ENCODE measurements around the gene AKAP11.

GRCh38 chr13:42298392-42298791 is 26.4 kb downstream of the AKAP11 start:
- TF ChIP-seq ELF1 (tag; IDR thresholded peaks at IDR 0.05) (no peak), SRF (CRISPR knock-in tag; IDR thresholded peaks at IDR 0.05) (no peak), MTA3 (IDR thresholded peaks at IDR 0.05; ENCODE audit: borderline replicate concordance) (no peak), HLTF (IDR thresholded peaks at IDR 0.05) (no peak)
- TF ChIP-seq, protein P1, sequence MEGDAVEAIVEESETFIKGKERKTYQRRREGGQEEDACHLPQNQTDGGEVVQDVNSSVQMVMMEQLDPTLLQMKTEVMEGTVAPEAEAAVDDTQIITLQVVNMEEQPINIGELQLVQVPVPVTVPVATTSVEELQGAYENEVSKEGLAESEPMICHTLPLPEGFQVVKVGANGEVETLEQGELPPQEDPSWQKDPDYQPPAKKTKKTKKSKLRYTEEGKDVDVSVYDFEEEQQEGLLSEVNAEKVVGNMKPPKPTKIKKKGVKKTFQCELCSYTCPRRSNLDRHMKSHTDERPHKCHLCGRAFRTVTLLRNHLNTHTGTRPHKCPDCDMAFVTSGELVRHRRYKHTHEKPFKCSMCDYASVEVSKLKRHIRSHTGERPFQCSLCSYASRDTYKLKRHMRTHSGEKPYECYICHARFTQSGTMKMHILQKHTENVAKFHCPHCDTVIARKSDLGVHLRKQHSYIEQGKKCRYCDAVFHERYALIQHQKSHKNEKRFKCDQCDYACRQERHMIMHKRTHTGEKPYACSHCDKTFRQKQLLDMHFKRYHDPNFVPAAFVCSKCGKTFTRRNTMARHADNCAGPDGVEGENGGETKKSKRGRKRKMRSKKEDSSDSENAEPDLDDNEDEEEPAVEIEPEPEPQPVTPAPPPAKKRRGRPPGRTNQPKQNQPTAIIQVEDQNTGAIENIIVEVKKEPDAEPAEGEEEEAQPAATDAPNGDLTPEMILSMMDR (IDR thresholded peaks at IDR 0.05 in 2 of 3, conservative IDR thresholded peaks at IDR 0.05 in 1 of 3; ENCODE audit: insufficient read depth in 2 of 3, low read depth in 1 of 3, low read length in 3 of 3), result no peak

All from K562 (cell line).